AG04449 (cell line): ENCODE data around the gene PDE11A.

Source experiments
- CTCF ChIA-PET: fragments of 350-600 bp; formaldehyde crosslinking; extraction: SDS; loops from one replicate; lab custom pipeline; 2021; ENCODE audit warnings: antibody characterized with exemption; lab: Yijun Ruan, JAX
- POLR2A ChIA-PET: fragments of 400-600, 350-600 bp; formaldehyde crosslinking; extraction: SDS; loops from one replicate; lab custom pipeline; 2020; ENCODE audit warnings: antibody characterized with exemption, inconsistent platforms; lab: Yijun Ruan, JAX
- DNase-seq: peaks from one replicate; pipeline ENCODE4 v3.0.0-alpha.2; 2010; ENCODE audit warnings: low read depth, low spot score
- H3K4me3 ChIP-seq: 2 replicates; pipeline ENCODE4 v1.5.1; 2011; ENCODE audit warnings: low read depth, mild to moderate bottlenecking, control low read depth, low read length
- TF ChIP-seq, protein P1 (sequence below): IDR thresholded peaks from one replicate; pipeline ENCODE4 v1.5.1; 2011; ENCODE audit warnings: mild to moderate bottlenecking, moderate library complexity, low read length, control low read depth, inconsistent platforms; ENCODE audit not compliant: insufficient read depth; ENCODE audit errors: missing control alignments

Gene PDE11A

DNA sequence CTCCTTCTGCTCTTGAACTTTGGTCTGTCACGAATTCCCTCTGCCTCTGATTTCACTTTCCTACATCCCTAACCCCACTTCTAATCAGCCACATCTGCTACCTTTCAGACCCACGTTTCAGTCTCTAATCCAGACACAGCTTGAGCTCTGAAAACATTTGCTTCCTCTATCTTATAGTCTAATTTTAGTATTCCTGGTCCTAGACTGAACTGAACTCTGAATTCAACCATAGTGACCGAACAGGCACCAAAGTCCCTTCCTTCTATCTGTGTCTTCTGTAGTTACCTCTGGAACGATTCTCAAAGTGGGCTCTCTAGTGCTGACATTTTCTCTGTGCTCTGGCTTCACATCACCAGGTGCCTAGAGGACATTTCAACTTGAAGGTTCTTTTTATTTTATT, 156.2 kb downstream of the PDE11A start:
- TF ChIP-seq, protein P1, sequence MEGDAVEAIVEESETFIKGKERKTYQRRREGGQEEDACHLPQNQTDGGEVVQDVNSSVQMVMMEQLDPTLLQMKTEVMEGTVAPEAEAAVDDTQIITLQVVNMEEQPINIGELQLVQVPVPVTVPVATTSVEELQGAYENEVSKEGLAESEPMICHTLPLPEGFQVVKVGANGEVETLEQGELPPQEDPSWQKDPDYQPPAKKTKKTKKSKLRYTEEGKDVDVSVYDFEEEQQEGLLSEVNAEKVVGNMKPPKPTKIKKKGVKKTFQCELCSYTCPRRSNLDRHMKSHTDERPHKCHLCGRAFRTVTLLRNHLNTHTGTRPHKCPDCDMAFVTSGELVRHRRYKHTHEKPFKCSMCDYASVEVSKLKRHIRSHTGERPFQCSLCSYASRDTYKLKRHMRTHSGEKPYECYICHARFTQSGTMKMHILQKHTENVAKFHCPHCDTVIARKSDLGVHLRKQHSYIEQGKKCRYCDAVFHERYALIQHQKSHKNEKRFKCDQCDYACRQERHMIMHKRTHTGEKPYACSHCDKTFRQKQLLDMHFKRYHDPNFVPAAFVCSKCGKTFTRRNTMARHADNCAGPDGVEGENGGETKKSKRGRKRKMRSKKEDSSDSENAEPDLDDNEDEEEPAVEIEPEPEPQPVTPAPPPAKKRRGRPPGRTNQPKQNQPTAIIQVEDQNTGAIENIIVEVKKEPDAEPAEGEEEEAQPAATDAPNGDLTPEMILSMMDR, result no peak
- no peak for DNase-seq
- CTCF ChIA-PET, result no interaction called here
- POLR2A ChIA-PET, result no interaction called here
- H3K4me3 ChIP-seq, result no peak overlapping the region

DNA sequence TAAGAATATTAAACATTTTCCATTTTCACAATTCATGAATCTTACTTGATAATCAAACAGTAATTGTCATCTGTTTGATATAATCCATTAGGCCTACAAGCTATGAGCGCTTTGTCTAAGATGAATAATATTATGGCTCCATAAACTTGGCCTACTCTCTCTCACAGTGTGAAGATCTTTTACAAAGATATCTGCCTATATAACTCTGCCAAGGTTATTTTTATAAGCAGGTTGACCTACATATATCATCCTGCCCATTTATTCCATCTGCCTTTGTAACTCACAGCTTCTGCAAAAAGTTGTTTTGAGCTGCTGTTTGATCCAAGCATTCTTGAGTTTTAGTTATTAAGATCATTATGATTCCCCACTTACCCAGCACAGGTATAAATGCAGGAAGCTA, 158.3 kb downstream of the PDE11A start:
- ChIA-PET POLR2A (no interaction called here), CTCF (no interaction called here)
- TF ChIP-seq, protein P1, result no peak
- DNase-seq, result no peak
- H3K4me3 ChIP-seq, result no peak overlapping the region

DNA sequence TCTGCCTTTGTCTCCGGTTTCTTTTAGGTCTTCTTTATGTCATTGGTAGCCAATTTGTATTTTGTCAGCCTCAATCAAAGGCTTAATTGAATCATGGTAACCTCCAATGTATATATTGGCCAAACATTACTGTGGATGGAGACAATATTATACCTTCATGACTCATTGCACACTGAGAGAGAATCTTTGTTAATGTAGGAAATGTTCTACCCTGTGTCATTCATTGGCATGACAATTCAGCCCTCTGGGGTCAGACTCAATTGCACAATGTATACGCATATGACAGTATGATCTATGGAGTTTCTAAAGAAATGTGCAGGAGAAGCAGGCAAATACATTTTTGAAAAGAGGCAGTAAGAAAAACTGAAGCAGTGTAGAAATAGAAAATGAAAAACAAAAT, 162.6 kb downstream of the PDE11A start:
- TF ChIP-seq, protein P1, result no peak
- ChIA-PET POLR2A (no interaction called here), CTCF (no interaction called here)
- no peak for DNase-seq
- no peak overlapping the region for H3K4me3 ChIP-seq

DNA sequence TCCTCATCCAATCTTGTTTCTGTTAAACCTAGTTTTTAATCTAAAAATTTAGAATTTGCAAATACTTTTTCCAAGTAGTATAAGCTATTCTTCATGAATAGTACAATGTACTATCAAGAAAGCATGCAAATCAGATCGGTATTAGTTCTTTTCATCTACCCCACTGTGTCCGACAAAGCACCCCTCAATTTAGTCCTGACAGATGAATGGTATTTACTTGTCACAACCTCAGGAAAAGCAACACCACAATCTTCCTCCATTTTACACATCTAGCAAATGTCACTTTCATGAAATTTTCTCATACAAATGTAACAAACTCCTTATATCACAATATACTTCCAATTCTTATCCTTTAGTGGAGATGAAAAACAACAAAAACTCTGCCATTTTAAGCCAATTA, 163.8 kb downstream of the PDE11A start:
- TF ChIP-seq, protein P1, result no peak
- ChIA-PET CTCF (interaction anchor here (1.5 to 1.6 kb wide), 3 partner anchors 11 to 203 kb away, joined by 3 to 7 read pairs (median 5); partner anchors contain the start of gene RBM45), POLR2A (no interaction called here)

DNA sequence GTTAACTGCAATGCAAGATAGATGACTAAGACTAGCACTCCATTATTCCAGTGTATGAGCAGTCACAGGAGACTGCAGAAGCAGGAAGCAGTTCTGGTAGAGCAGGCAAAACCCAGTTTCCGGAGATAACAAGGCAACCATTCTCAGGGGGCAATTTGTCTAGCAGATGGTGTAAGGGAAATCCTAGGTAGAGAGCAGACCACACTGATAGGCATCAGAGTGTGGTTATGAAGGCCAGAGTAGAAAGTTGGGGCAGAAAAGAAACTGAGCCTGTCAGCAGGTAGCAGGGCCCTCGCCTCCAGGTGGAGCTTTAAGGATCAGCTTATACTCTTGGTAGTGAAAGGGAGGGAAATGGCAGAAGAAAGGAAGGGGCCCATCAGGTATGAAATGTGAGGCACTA, 164.4 kb downstream of the PDE11A start:
- ChIA-PET POLR2A (no interaction called here), CTCF (interaction anchor here (1.5 to 1.6 kb wide), 3 partner anchors 10 to 204 kb away, joined by 3 to 7 read pairs (median 5); partner anchors contain the start of gene RBM45)
- no peak overlapping the region for H3K4me3 ChIP-seq
- no peak for DNase-seq
- TF ChIP-seq, protein P1, result no peak

More for the DNA sequence above, 163.8 kb downstream of the PDE11A start:
- no peak overlapping the region for H3K4me3 ChIP-seq
- DNase-seq, result no peak

DNA sequence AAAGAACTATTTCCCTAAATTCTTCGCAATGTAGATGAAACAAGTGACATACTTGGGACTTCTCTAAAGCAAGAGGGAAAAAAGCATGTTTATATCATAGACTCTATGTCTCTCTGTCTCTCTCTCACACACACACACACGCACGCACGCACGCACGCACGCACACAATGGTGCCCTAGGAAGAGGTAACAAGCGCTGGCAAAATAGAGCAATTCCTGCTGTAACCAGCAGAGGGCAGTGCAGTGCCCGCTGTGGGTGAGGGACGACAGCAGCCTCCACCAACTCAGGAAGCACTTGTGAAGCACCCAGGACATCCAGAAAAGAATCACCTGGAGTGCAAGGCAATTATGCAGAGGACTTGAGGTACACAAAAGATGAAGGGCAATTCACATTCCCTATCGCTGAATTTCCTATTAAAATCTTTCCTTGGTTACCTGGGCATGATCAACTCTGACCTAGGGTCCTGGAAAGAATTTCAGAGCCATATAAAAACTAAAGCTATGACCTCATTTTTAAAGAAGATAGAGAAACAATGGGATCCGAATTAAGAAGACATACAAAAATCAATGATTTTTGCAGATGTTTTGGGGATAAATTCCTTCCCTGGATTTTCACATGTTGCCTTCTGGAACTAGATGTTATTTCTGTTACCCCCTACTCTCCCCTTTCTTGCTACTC, 166.4 kb downstream of the PDE11A start:
- TF ChIP-seq, protein P1, result peak; percentile 92
- no peak for DNase-seq

More for the DNA sequence above, 166.4 kb downstream of the PDE11A start:
- ChIA-PET CTCF (interaction anchor here (0.7 to 1.8 kb wide), 10 partner anchors 8 to 56 kb away, joined by 3 to 9 read pairs (median 4); no protein-coding TSS in a partner anchor), POLR2A (no interaction called here)
- no peak overlapping the region for H3K4me3 ChIP-seq
